ENCODE results near the gene VKORC1L1. TPM values are rescaled to one million over a fixed set of nuclear protein-coding genes. Genes with fewer than 3 reads are reported as not detected.

Gene VKORC1L1
- total RNA-seq, 1 experiment from 2014 or later, result 31.7 TPM

DNA sequence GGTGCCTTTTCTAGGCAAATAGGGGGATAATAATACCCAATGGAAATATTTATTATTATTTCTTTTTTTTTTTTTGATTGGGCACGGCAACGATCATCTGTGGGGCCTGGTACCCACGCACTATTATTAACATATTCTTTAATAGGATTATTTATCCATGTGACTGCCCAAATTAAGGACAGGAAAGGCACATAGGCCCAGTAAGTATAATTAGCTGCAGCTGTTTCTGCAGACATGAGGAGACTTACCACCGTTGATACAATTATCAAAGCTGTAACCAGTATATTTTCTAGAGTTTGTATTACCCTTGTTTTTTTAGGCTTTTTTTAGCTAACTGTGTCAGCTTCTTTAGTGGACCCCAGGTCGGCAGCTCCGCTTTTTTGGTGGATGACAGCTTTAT, 134.4 kb downstream of the VKORC1L1 start:
- POLR2A ChIA-PET (ENCODE audit: unreplicated experiment), result no interaction called here
- Histone ChIP-seq H3K36me3 (ENCODE audit: low read depth) (no peaks in the 10 kb centered on the region), H3K4me2 (no peak overlapping the region), H3K4me3 (no peak overlapping the region), H3K27me3 (ENCODE audit: insufficient read depth, low read depth) (no peaks in the 10 kb centered on the region), H3F3A (ENCODE audit: insufficient read depth, low read depth) (no peaks in the 10 kb centered on the region), H3K27ac (no peak overlapping the region), H2AFZ (no peak overlapping the region), H4K20me1 (ENCODE audit: insufficient read depth) (no peaks in the 10 kb centered on the region), H3K4me1 (replicated peaks; ENCODE audit: insufficient read depth) (0 out of 2 replicates have a peak, but pooled peaks cover 4% of the 10 kb centered on the region), H3K9me2 (ENCODE audit: insufficient read depth) (no peaks in the 10 kb centered on the region), H3K9me3 (ENCODE audit: insufficient read depth, low read depth) (no peaks in the 10 kb centered on the region), H3K79me2 (ENCODE audit: low read depth) (no peaks in the 10 kb centered on the region)
- CTCF ChIA-PET, result no interaction called here
- intact Hi-C loops (cut with micrococcal nuclease; ENCODE audit: unreplicated experiment), result no loop called here
- no TSS peak for BruUV-seq (replicated peaks)
- TF ChIP-seq EZH2 (IDR thresholded peaks at IDR 0.05; ENCODE audit: low read depth) (no peak), CTCF (conservative IDR thresholded peaks at IDR 0.05) (no peak)
- no peak for DNase-seq

Other genes starting within 250 kb of the VKORC1L1 start
- 59.8 and 80.8 TPM in 2 replicates for gene GUSB, start 109.1 kb downstream of the VKORC1L1 start, total RNA-seq (2021)
- gene ASL, start 202.7 kb downstream of the VKORC1L1 start, total RNA-seq (2021), result 19.0 and 30.5 TPM in 2 replicates
- 32.4 and 37.1 TPM in 2 replicates for gene CRCP, start 241.8 kb downstream of the VKORC1L1 start, total RNA-seq (2021)